GM18526 (cell line): ENCODE results near the gene PRKD1.

Source experiments
- POLR2A ChIP-seq: IDR thresholded peaks from 3 replicates; pipeline ENCODE4 v1.6.1; 2011; ENCODE audit not compliant: insufficient read length; ENCODE audit errors: extremely low read depth

Gene PRKD1

GRCh38 chr14:29908652-29909577 lies 18.7 kb downstream of the PRKD1 start:
- no peak for TF ChIP-seq POLR2A

- no peak for TF ChIP-seq POLR2A
Measured at GRCh38 chr14:29906256-29906870, 21.3 kb downstream of the PRKD1 start.

DNA sequence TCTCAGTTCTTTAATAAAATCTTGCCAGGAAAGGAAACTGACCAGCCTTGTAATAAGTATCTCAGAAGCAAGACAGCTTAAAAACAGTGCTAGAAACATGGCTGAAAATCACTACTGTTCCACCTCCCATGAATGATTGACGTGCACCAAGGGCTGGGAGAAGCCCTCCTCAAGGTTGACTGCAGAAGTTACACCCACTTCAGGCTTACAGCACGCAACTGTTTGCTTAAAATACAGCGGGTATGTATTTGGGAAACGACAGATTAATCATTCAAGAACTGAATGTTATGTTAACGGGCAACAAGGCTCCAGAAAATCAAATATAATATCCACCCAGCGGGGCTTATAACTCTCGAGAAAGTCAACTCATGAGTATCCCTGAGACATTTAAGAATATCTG lies 22.1 kb downstream of the PRKD1 start:
- TF ChIP-seq POLR2A = no peak

GRCh38 chr14:29900609-29901350 lies 26.9 kb downstream of the PRKD1 start:
- TF ChIP-seq POLR2A = no peak

DNA sequence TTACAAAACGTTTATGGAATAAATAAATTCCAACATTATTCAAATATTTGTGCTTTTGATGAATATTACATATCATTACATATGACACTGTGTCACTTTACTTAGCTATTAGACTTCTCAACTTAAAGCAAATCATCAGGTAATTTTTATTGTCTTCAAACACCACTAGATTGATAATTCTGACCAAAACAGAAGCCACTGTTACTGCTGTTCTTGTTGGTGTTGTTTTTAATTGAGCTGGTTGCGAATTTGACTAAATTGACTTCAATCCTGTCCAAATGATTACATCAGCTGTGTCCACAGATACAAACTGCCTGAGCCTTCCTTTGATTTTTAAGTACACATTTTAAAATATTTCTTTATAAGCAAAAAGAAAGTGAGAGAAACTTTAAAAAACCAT lies 29.2 kb downstream of the PRKD1 start:
- no peak for TF ChIP-seq POLR2A

GRCh38 chr14:29897181-29897580 lies 30.5 kb downstream of the PRKD1 start:
- no peak for TF ChIP-seq POLR2A

- no peak for TF ChIP-seq POLR2A
Measured at GRCh38 chr14:29896354-29896821, 31.3 kb downstream of the PRKD1 start.

DNA sequence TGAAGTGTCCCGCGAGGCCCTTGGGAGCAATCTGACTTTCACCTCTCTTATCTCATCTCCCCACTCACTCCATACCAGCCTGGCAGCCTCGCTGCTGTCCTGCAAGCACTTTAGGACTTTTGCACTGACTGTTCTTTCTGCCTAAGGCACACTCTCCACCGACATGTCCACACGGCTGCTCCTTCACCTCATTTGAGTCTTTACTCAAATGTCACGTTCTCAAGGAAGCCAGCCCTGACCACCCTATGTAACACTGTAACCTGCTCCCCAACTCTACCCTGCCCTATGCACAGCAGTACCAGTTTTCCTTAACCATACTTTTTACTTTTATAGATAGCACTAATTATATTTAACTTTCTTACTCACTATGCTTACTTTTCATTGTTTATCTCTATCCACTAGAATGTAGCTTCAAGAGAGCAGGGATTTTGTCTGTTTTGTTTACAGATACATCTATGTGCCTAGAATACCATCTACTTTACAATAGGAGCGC lies 32.0 kb downstream of the PRKD1 start:
- TF ChIP-seq POLR2A = no peak

GRCh38 chr14:29893989-29894388 lies 33.7 kb downstream of the PRKD1 start:
- TF ChIP-seq POLR2A = no peak

GRCh38 chr14:29892327-29892726 lies 35.3 kb downstream of the PRKD1 start:
- TF ChIP-seq POLR2A = no peak

DNA sequence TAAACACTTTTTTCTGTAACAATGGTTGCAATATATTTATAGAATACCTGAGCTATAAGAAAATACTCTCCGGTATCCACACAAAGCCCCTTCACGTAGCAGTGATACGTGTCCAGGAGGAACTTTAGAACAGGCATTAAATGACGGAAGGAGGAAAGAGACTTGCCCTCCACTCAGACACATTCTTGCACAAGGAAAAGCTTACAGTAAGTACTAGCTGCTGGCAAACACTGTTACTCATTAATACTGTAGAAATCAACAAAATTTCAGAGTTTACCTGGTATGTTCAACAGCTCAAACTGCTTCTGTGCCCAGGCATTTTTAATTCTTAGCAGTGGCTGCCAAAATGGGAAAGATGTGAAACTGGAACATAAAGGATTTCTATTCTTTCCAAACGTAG lies 41.7 kb downstream of the PRKD1 start:
- TF ChIP-seq POLR2A = no peak

GRCh38 chr14:29868000-29868399 lies 59.6 kb downstream of the PRKD1 start:
- TF ChIP-seq POLR2A = no peak

DNA sequence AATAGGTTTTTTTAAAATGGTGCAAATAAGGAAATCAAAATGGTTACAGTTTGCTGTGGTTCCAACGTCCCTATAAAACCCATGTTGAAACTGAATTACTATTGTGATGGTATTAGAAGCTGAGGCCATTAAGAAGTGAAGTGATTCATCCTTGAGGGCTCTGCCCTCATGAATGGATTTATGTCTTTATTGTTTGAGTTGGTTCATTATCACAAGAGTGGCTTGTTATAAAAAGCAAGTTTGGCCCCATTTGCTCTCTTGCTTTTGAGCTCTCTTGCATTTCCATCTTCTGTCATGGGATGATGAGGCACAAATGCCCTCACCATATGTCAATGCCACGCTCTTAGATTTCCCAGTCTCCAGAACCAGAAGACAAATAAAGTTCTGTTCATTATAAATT lies 62.3 kb downstream of the PRKD1 start:
- TF ChIP-seq POLR2A = no peak

GRCh38 chr14:29861996-29862395 lies 65.7 kb downstream of the PRKD1 start:
- no peak for TF ChIP-seq POLR2A

GRCh38 chr14:29858299-29858698 lies 69.3 kb downstream of the PRKD1 start:
- TF ChIP-seq POLR2A = no peak
